Epithelial cell of esophagus (primary cell): ENCODE measurements around the gene DCAF17.

ENCODE experiments used
- DNase-seq: peaks from one replicate; pipeline ENCODE4 v3.0.0; 2010; ENCODE audit warnings: low read depth
- H3K4me3 ChIP-seq: 2 replicates; pipeline ENCODE4 v1.5.1; 2011; ENCODE audit warnings: mild to moderate bottlenecking, low read length, control low read depth
- CTCF ChIP-seq: IDR thresholded peaks from 2 replicates; pipeline ENCODE4 v1.5.1; 2011; ENCODE audit warnings: low read depth, mild to moderate bottlenecking, low read length, control low read depth, inconsistent platforms; ENCODE audit not compliant: insufficient read depth; ENCODE audit errors: missing control alignments

Gene DCAF17

GRCh38 chr2:171391532-171391931 is 42.5 kb upstream of the DCAF17 start:
- TF ChIP-seq CTCF: no peak
- no peak for DNase-seq
- no peak overlapping the region for H3K4me3 ChIP-seq

GRCh38 chr2:171393487-171393886 is 40.5 kb upstream of the DCAF17 start:
- no peak for TF ChIP-seq CTCF
- H3K4me3 ChIP-seq: no peak overlapping the region
- no peak for DNase-seq

DNA sequence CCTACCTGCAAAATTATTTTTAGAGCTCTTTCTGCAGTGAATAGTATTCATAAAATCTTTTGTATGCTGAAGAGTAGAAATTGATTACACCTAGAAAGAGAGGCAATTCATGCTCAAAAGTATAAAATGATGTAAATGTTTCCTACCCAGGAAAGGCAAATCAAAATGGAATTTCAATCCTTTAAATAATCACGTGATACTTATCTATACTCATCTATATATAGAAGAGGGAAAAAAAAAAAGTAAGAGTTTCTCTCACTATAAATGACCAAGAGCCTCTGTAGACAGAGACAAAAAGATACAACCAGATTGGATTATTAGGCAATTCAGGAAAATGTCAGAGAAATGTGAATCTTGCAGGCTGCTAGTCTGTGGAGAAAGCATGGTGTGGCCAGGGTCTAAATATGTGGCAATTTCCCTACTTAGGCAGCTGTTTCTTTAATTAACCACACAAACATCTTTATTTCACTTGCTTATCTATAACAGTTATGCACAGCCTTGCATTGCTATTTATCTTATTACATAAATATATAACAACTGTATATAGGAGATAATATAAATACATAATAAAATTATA is 39.8 kb upstream of the DCAF17 start:
- DNase-seq: no peak
- H3K4me3 ChIP-seq: no peak overlapping the region
- TF ChIP-seq CTCF: no peak

GRCh38 chr2:171399292-171399691 is 34.7 kb upstream of the DCAF17 start:
- no peak for DNase-seq
- no peak overlapping the region for H3K4me3 ChIP-seq
- no peak for TF ChIP-seq CTCF

- no peak for TF ChIP-seq CTCF
- H3K4me3 ChIP-seq: no peak overlapping the region
- DNase-seq: peak; percentile 31
These were observed 33.6 kb upstream of the DCAF17 start for GRCh38 chr2:171400395-171400794.

- no peak for TF ChIP-seq CTCF
- H3K4me3 ChIP-seq: no peak overlapping the region
- DNase-seq: no peak
These were observed 32.1 kb upstream of the DCAF17 start for GRCh38 chr2:171401947-171402346.

DNA sequence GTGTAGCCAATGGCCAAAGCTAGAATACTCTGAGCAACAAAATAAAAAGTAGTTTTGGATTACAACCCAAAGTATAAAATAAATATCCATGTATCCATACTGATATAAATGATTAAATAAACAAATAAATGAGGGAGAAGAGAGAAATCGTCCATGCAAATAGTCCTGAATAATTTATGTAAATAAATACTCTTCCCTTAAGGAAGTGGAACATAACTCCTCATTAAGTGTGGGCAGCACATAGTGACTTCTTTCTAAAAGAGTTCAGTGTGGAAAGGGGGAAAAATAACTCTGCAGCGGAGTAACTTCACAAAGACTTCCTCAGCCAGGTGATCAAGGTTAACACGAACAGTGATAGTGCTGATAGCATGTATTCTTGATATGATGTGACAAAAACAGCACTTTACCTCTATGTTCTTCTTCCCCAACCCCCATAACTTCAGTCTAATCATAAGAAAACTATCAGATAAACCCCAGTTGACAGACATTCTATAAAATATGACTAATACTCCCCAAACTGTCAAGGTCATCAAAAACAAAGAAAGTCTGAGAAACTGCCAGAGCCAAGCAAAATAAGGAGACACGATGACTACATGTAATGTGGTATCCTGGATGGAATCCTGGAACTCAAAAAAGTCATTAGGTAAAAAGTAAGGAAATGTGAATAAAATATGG is 31.0 kb upstream of the DCAF17 start:
- H3K4me3 ChIP-seq: no peak overlapping the region
- TF ChIP-seq CTCF: no peak
- peak; percentile 18 for DNase-seq
